IMR-90 (cell line): Measurements from ENCODE around the gene MAPKAP1. TPM values are rescaled to one million over a fixed set of nuclear protein-coding genes. Genes with fewer than 3 reads are reported as not detected.

ENCODE experiments used
- ATAC-seq: fragments of 200-7000 bp; cut with Tn5 transposase; 2 replicates; pipeline ENCODE4 v1.9.1; 2020; ENCODE audit warnings: low read depth, mild to moderate bottlenecking, moderate library complexity
- BruUV-seq: library from RNA; stranded (reverse); fragments of 400-500 nt; replicated peaks from 2 replicates; lab custom pipeline; 2021; lab: Mats Ljungman, UMichigan
- CTCF ChIA-PET: fragments of 300-600 bp; formaldehyde crosslinking; extraction: SDS; loops from one replicate; lab custom pipeline; 2021; ENCODE audit warnings: antibody characterized with exemption; lab: Yijun Ruan, JAX
- POLR2A ChIA-PET: fragments of 300-600 bp; sonication (Branson Sonifier 250); formaldehyde crosslinking; loops from one replicate; lab custom pipeline; 2022; ENCODE audit warnings: antibody characterized with exemption; ENCODE audit not compliant: unreplicated experiment; lab: Charles Lee
- DNase-seq: peaks from one replicate; pipeline ENCODE4 v3.0.0; 2013
- H2AFZ ChIP-seq: replicated peaks from 2 replicates; pipeline ENCODE3; 2013; ENCODE audit warnings: low read length, mild to moderate bottlenecking; ENCODE audit not compliant: poor library complexity
- H2AK5ac ChIP-seq: 2 replicates; pipeline ENCODE4 v1.6.1; 2013; ENCODE audit warnings: low read depth, low read length, inconsistent platforms
- H2AK9ac ChIP-seq: replicated peaks from 2 replicates; pipeline ENCODE3; 2013; ENCODE audit warnings: mild to moderate bottlenecking, low read depth, low read length, moderate library complexity; ENCODE audit not compliant: poor library complexity
- H2BK120ac ChIP-seq: 2 replicates; pipeline ENCODE4 v1.6.1; 2013; ENCODE audit warnings: low read depth, low read length, inconsistent platforms
- H2BK15ac ChIP-seq: 3 replicates; pipeline ENCODE4 v1.6.1; 2013; ENCODE audit warnings: low read depth, low read length, inconsistent platforms
- H2BK20ac ChIP-seq: 2 replicates; pipeline ENCODE4 v1.6.1; 2013; ENCODE audit warnings: low read depth, mild to moderate bottlenecking, inconsistent platforms, low read length, moderate library complexity
- H2BK5ac ChIP-seq: 2 replicates; pipeline ENCODE4 v1.6.1; 2013; ENCODE audit warnings: mild to moderate bottlenecking, low read depth, low read length, inconsistent platforms; ENCODE audit not compliant: poor library complexity, severe bottlenecking
- H3K14ac ChIP-seq: replicated peaks from 2 replicates; pipeline ENCODE4 v1.6.1; 2013; ENCODE audit warnings: low read depth, low read length, inconsistent platforms
- H3K18ac ChIP-seq: 2 replicates; pipeline ENCODE4 v1.6.1; 2013; ENCODE audit warnings: low read depth, low read length, control low read depth
- H3K23ac ChIP-seq: 2 replicates; pipeline ENCODE4 v1.6.1; 2013; ENCODE audit warnings: low read depth, low read length, inconsistent platforms
- H3K27ac ChIP-seq: 2 replicates; pipeline ENCODE4 v1.5.1; 2013; ENCODE audit warnings: mild to moderate bottlenecking, control low read depth, low read length; ENCODE audit not compliant: insufficient read depth
- H3K27me3 ChIP-seq: 2 replicates; pipeline ENCODE4 v1.6.1; 2013; ENCODE audit warnings: low read length; ENCODE audit not compliant: control insufficient read depth, insufficient read depth
- H3K36me3 ChIP-seq: 2 replicates; pipeline ENCODE4 v1.6.1; 2013; ENCODE audit warnings: low read length, mixed read lengths; ENCODE audit not compliant: control insufficient read depth, insufficient read depth
- H3K4ac ChIP-seq: 2 replicates; pipeline ENCODE4 v1.6.1; 2013; ENCODE audit warnings: low read depth, low read length, inconsistent platforms
- H3K4me1 ChIP-seq: 2 replicates; pipeline ENCODE4 v1.6.1; 2013; ENCODE audit warnings: low read length, mixed read lengths; ENCODE audit not compliant: control insufficient read depth, insufficient read depth
- H3K4me2 ChIP-seq: 2 replicates; pipeline ENCODE4 v1.6.1; 2013; ENCODE audit warnings: low read depth, mild to moderate bottlenecking, control low read depth, low read length, moderate library complexity
- H3K4me3 ChIP-seq: 2 replicates; pipeline ENCODE4 v1.5.1; 2013; ENCODE audit warnings: low read depth, mild to moderate bottlenecking, control low read depth, low read length, moderate library complexity; ENCODE audit not compliant: insufficient read depth
- H3K56ac ChIP-seq: 2 replicates; pipeline ENCODE4 v1.6.1; 2013; ENCODE audit warnings: low read length, inconsistent platforms; ENCODE audit not compliant: insufficient read depth; ENCODE audit errors: extremely low read depth
- H3K79me1 ChIP-seq, 2 experiments: 2 replicates each; pipeline ENCODE4 v1.6.1; 2013; ENCODE audit warnings: low read length in 2 of 2, inconsistent platforms in 1 of 2, low read depth in 1 of 2
- H3K9ac ChIP-seq: 2 replicates; pipeline ENCODE4 v1.6.1; 2013; ENCODE audit warnings: low read depth, low read length, control low read depth
- H3K9me1 ChIP-seq: 2 replicates; pipeline ENCODE4 v1.6.1; 2013; ENCODE audit warnings: low read length, inconsistent platforms; ENCODE audit not compliant: insufficient read depth
- H3K9me3 ChIP-seq: 2 replicates; pipeline ENCODE4 v1.6.1; 2013; ENCODE audit warnings: low read length; ENCODE audit not compliant: control insufficient read depth, insufficient read depth
- H4K20me1 ChIP-seq: 2 replicates; pipeline ENCODE4 v1.6.1; 2013; ENCODE audit warnings: low read length, inconsistent platforms; ENCODE audit not compliant: insufficient read depth
- H4K5ac ChIP-seq: 2 replicates; pipeline ENCODE4 v1.6.1; 2013; ENCODE audit warnings: mild to moderate bottlenecking, low read depth, low read length, control low read depth
- H4K8ac ChIP-seq, 2 experiments: 2 replicates each; pipeline ENCODE4 v1.6.1; 2013; ENCODE audit warnings: low read depth in 2 of 2, low read length in 2 of 2, control low read depth in 1 of 2, inconsistent platforms in 1 of 2
- H4K91ac ChIP-seq: 2 replicates; pipeline ENCODE4 v1.6.1; 2013; ENCODE audit warnings: low read depth, low read length, inconsistent platforms; ENCODE audit not compliant: insufficient read depth
- FOS ChIP-seq: fragments of 150-350 bp; IDR thresholded peaks from 2 replicates; pipeline ENCODE4 v1.6.1; 2016; ENCODE audit warnings: low read depth, low read length
- MXI1 ChIP-seq: IDR thresholded peaks from 2 replicates; pipeline ENCODE4 v1.6.1; 2012; ENCODE audit warnings: low read depth, mild to moderate bottlenecking, low read length, moderate library complexity, borderline replicate concordance
- WGBS, 2 experiments: methylation state at CpG; one replicate each; pipeline versions ENCODE4 v1.1.5 to v1.1.7; 2013; ENCODE audit warnings: missing lambda C conversion rate in 2 of 2; ENCODE audit not compliant: insufficient read length in 1 of 2; ENCODE audit errors: extremely low coverage in 2 of 2; 5-methylcytosine and 5-hydroxymethylcytosine counted together
- dilution Hi-C: fragments of 300-500 bp; cut with HindIII; formaldehyde crosslinking; loops from one replicate; pipeline ENCODE4 v1.14.3; 2018; ENCODE audit warnings: low sequenced_read_pairs; ENCODE audit not compliant: unreplicated experiment
- in situ Hi-C: fragments of 300-500 bp; cut with MboI; formaldehyde crosslinking; loops from 3 replicates; pipeline ENCODE4 v1.14.3; 2019; ENCODE audit warnings: low sequenced_read_pairs, inconsistent platforms, mixed read lengths
- intact Hi-C: fragments of 100-400 bp; cut with micrococcal nuclease; formaldehyde crosslinking; loops from 2 replicates; pipeline ENCODE4 v1.10.0; 2022
- polyA plus RNA-seq, 3 experiments: library from polyadenylated mRNA; depleted of rRNA; stranded (reverse); fragments of >200 nt; gene quantifications; 2 replicates each; pipeline ENCODE4 v1.2.3, GENCODE V29; 2012; ENCODE audit warnings: low replicate concordance in 1 of 3
- total RNA-seq: library from RNA; depleted of rRNA; stranded (reverse); fragments of >200 nt; gene quantifications from 2 replicates; pipeline ENCODE4 v1.2.3, GENCODE V29; 2012

Gene MAPKAP1
- total and polyA plus RNA-seq, 2 of the 4 experiments (the other 2 are of a cell fraction) = 87.2 to 158 TPM

DNA sequence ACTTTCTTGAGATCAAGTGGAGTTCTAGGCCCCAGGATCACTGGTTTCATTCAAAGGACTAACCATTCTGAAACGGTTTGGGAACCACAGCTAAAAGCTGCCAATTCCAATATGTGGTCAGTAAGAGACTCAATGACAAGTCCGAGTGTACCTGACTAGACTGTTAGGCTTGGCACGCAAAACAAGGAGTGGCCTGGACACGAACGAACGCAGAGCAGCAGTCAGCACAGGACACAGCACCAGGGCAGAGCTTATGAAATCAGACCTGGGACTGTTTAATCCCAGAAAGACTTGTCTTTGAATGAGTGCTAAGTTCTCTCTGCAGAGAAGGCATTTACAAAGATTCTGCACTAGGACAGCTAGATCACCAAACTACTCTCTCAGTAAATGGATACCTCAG, 231.6 kb downstream of the MAPKAP1 start:
- no TSS peak for BruUV-seq

More for the DNA sequence above, 231.6 kb downstream of the MAPKAP1 start:
- Histone ChIP-seq H3K36me3 (peaks cover 2% of the 10 kb centered on the region; the same call in 1 of the 2 replicates), H3K4ac (no peak overlapping the region; the same call in 1 of the 2 replicates), H2AK9ac (no peak overlapping the region), H3K4me2 (no peak overlapping the region), H2BK5ac (no peak overlapping the region), H2AFZ (no peak overlapping the region), H3K56ac (no peak overlapping the region), H3K9me1 (peaks cover 19% of the 10 kb centered on the region; the same call in 1 of the 2 replicates), H3K9ac (no peak overlapping the region), H3K14ac (no peak overlapping the region), H3K27me3 (no peaks in the 10 kb centered on the region), H3K9me3 (no peaks in the 10 kb centered on the region), H2AK5ac (peak overlapping the region; percentile 72; the same call in 1 of the 2 replicates), H3K23ac (no peak overlapping the region), H4K91ac (no peak overlapping the region), H2BK120ac (no peak overlapping the region), H2BK20ac (no peak overlapping the region), H3K27ac (no peak overlapping the region), H3K18ac (no peak overlapping the region), H3K4me1 (peaks cover 17% of the 10 kb centered on the region), H3K79me1 (peaks cover 15 to 30% of the 10 kb centered on the region in 2 experiments), H4K5ac (no peak overlapping the region), H4K20me1 (peaks cover 8% of the 10 kb centered on the region; the same call in 1 of the 2 replicates), H4K8ac (no peak overlapping the region), H2BK15ac (no peak overlapping the region), H3K4me3 (no peak overlapping the region)
- WGBS, 2 experiments = 95% methylated on average over 6 of the region's 6 CpGs; no CpG with 5 or more reads in 1 of the 2 experiments
- intact Hi-C loops (loop anchor here (10.0 kb wide), 1 partner anchor 159 kb away; no protein-coding TSS in a partner anchor), dilution Hi-C loops (no loop called here), in situ Hi-C loops (no loop called here)
- DNase-seq (no peak), ATAC-seq (no peak)
- ChIA-PET POLR2A (no interaction called here), CTCF (no interaction called here)
- TF ChIP-seq FOS (no peak), MXI1 (no peak)
